Glomerular endothelial cell (primary cell): ENCODE results near the gene MSX1. TPM values are rescaled to one million over a fixed set of nuclear protein-coding genes. Genes with fewer than 3 reads are reported as not detected.
"Not testable (repeated sequence)": the region's sequence is repeated elsewhere in the genome, so short reads cannot be mapped to it uniquely, and the experiment has no call there.

Source experiments
- DNase-seq: peaks from one replicate; pipeline ENCODE4 v3.0.0-alpha.2; 2011; ENCODE audit warnings: low read depth, low spot score; ENCODE audit errors: extremely low read depth
- total RNA-seq: library from RNA; depleted of rRNA; stranded (reverse); fragments of >200 nt; gene quantifications from 2 replicates; pipeline ENCODE4 v1.2.3, GENCODE V29; 2015

Gene MSX1
- total RNA-seq = 6.6 and 13.0 TPM in 2 replicates

DNA sequence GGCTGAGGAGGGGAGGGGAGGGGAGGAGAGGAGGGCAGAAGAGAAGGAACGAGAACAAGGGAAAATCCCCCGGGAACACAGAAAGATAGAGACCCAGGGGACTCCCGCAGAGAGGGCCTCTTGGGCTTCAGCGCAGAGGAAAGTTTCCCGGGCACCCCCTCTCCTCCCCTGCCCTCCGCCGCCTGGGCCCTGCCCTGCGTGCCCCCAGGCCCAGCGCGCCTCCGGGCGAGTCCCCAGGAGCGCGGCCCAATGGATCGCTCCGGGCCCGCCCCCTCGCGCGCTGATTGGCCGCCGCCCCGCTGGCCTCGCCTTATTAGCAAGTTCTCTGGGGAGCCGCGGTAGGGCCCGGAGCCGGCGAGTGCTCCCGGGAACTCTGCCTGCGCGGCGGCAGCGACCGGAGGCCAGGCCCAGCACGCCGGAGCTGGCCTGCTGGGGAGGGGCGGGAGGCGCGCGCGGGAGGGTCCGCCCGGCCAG, at the start of gene MSX1:
Gene MSX1, plus strand, starts transcription at position 341 of the 474 bp plus-strand sequence. CDS start 235 bp downstream, outside the sequence.
- DNase-seq = no peak

DNA sequence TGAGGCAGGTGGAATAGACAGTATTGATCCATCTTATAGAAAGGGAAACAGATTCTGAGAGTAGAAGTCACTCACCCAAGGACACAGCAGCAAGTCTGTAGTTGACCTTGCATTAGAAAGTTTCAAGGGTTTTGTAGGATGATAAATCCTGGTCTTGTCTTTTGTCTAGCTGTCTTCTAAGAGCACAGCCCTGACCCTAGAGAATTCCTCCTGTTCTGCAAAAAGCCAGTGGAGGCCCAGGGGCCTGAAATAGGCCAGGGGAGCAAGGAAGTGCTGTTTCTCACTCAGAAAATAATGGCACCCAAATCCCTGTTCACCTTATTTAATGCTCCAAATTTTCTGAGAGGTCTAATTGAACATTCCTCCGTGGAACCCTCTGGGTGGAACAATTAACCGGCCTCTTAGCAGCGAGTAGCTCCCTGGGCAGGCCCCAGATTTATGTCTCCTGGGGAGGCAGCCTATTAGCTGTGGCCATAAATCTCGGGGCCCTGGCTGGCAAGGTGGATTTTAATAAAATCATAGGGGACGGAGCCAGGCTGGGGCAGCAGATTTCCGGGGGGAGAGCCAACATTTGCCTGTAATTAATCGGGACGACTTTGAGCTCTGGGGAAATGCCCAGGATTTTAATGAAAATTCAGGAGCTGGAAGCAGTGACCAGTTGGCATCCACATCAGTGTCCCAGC, 49.2 kb upstream of the MSX1 start:
- no peak for DNase-seq

DNA sequence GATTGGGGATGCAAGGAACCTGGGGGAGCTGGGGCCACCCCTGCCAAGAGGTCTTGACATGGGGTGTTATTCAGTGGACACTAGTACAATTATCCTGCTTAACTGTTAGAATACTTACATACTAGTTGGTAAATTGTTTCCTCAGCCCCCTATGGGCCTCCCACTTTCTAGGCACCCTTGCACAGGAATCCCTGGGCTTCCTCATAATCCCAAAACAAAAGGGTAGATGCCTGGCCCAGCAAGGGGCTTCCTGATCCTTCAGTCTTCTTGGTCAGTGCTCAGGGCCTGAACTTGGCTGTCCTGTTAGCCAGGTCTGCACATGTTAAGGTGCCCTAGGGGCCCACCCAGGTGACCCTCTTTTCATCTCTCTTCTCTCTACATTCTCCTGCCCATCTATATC, 48.7 kb upstream of the MSX1 start:
- DNase-seq = no peak

DNA sequence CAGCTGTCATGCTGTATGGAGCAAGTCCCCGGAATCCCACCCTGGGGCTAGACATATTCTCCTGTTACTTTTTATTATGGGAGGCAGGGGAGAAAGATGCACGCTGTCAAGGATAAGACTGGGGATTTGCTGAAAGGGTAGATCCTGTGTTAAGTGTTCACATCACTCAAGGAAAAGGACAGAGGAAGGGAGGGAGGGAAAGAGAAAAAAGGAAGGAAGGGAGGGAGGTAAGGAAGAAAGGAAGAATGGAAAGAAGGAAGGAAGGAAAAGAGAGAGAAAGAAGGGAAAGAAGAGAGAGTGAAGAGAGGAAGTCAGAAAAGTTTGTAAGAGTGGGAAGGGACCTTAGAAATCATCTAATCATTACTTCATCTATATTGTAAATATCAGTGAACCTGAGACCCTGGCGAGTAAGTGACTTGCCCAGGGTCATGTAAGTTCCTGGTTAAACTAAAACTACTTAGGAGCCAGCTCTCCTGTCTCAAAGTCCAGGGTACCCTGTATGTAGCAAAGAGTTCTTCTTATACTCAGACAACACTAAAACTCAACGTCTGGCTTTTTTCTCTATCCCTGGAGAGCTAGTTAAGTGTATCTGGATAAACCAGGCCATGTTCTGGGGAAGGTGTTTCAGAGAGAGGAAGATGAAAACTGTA, 47.2 kb upstream of the MSX1 start:
- no peak for DNase-seq

- no peak for DNase-seq
Measured at GRCh38 chr4:4818415-4819212, 40.9 kb upstream of the MSX1 start.

DNA sequence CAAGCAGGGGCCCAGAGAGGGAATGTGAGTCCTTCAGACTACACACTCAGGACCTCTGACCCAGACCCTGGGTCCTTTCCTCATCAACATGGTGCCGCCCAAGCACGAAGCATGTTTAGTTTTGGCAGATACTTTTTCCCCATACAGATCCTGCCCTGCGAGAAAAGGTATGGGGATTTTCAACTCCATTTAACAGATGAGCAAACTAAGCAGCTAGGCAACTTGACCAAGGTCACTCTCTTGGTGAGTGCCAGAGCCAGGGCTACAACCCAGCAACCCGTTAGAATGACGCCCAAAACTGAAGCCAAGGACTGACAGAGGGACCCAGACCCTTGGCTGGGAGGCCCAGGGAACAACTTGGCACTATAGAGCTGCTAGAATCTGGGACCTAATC, 40.3 kb upstream of the MSX1 start:
- no peak for DNase-seq

DNA sequence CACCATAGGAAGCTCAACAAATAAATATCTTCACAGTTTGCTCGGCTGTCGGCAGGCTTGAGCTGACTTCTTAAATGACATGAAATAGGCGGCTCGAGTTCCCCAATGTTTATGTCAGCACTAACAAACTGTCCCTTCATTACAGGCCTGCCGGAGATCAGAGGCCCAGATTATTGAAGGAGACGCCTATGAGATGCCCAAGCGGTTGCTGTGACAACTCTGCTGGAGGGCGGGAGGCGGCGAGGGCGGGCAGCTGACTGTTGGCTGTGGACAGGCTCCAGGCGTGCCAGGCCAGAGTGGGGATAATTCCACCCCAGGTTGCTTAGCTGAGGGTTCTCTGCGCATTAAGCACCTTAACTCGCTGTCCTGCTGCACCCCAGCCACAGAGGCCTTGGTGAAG, 39.2 kb upstream of the MSX1 start:
- DNase-seq = no peak

DNA sequence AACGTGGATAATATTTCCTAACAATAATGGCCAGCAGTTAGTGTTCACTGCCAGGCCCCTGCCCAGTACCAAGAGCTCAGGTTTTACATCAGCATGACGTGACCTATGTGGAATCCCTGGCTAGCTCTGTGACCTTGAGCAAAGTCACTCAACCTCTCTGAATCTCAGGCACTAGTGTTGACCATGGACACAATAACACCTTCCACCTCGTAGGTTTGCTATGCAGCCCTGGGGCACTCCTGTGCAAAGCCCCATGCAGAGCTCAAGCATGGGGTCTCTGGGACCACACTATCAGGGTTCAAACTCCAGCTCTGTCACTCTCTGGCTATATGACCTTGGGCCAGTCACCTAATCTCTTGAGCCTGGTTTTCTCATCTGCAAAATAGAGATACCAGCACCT, 38.7 kb upstream of the MSX1 start:
- DNase-seq = no peak

DNA sequence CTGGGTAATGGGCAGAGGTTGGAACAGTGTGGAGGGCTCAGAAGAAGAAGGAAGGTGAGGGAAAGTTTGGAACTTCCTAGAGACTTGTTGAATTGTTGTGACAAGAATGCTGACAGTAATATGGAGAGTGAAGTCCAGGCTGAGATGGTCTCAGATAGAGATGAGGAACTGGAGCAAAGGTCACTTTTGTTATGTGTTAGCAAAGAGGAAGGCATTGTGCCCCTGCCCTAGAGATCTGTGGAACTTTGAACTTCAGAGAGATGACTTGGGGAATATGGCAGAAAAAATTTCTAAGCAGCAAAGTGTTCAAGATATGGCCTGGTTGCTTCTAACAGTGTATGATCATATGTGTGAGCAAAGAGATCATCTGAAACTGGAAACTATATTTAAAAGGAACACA, 37.9 kb upstream of the MSX1 start:
- DNase-seq = no peak

DNA sequence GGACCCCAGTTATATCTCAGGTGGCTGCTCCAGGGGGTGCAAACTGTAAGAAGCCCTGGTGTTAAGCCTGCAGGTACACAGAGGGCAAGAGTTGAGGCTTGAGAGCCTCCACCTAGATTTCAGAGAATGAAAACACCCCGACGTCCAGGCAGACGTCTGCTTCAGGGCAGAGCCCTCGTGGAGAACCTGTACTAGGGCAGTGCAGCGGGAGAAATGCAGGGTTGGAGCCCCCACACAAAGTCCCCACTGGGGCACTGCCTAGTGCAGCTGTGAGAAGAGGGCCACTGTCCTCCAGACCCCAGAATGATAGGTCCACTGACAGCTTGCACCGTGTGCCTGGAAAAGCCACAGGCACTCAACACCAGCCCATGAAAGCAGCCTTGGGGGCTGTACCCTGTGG, 37.2 kb upstream of the MSX1 start:
- DNase-seq = not testable (repeated sequence)

- no peak for DNase-seq
Measured at GRCh38 chr4:4823621-4824162, 35.8 kb upstream of the MSX1 start.

DNA sequence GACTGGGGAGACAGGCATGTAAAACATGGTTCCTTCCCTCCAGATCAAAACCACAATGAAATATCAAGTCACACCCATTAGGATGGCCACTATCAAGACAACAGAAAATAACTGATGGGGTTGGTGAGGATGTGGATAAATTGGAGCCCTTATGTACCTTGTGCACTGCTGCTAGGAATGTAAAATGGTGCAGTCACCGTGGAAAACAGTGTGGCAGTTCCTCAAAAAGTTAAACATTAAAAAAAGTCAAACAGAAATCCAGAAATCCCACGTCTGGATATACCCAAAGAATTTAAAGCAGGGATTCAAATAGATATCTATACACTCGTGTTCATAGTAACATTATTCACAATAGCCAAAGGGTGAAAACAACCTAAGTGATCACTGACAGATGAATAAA, 35.2 kb upstream of the MSX1 start:
- no peak for DNase-seq

- no peak for DNase-seq
Measured at GRCh38 chr4:4825431-4825830, 34.0 kb upstream of the MSX1 start.

DNA sequence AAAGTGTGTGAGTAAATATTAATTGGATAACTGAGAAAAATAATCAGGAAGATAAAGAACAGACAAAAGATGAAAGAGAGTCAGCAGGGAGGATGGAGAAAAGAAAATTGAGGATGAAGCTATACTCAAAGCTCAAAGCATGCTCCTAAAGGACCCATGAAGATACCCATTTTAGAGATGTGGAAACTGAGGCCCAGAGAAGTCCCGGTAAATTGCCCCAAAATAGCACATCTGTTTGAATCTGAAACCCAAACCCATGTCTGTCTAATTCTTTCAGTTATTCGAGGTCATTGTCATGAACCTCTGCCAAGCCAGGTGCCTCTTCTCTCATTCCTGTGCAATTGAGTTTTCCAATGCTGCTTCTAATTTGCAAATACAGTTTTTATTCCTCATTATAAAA, 29.6 kb upstream of the MSX1 start:
- DNase-seq = no peak

DNA sequence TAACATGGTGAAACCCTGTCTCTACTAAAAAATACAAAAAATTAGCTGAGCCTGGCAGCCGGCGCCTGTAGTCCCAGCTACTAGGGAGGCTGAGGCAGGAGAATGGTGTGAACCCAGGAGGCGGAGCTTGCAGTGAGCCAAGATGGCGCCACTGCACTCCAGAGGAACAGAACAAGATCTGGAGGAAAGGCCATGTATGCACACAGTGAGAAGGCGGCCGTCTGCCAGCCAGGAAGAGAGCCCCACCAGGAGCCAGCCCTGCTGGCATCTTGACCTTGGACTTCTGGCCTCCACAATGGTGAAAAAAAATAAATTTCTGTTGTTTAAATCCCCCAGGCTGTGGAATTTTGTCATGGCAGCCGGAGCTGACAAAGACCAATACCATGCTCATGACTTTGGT, 28.2 kb upstream of the MSX1 start:
- DNase-seq = no peak

GRCh38 chr4:4831825-4832224, 27.6 kb upstream of the MSX1 start:
- DNase-seq = no peak

DNA sequence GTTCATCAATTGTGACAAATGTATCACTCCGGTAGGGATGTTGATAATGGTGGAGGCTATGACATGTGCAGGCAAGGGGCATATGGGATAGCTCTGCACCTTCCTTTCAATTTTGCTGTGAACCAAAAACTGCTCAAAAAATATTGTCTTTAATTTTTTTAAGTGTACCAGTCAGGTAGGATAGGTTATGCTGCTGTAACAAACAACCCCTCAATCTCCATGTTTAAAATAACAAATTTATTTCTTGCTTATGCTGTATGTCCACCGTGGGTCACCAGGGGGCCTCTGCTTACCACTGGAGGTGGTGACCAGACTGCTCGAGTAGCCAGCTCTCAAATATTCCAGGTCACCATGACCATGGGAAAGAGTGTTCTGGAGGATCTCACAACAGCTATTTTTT, 23.4 kb upstream of the MSX1 start:
- DNase-seq = no peak

GRCh38 chr4:4837316-4837715, 22.1 kb upstream of the MSX1 start:
- DNase-seq = no peak

GRCh38 chr4:4838051-4838935, 21.2 kb upstream of the MSX1 start:
- DNase-seq = no peak
